Activated gamma-delta T cell (primary cell): Measurements from ENCODE around the gene BMX.

Source experiments
- DNase-seq: peaks from one replicate; lab custom pipeline; 2025; lab: John Stamatoyannopoulos, UW

BMX gene

DNA sequence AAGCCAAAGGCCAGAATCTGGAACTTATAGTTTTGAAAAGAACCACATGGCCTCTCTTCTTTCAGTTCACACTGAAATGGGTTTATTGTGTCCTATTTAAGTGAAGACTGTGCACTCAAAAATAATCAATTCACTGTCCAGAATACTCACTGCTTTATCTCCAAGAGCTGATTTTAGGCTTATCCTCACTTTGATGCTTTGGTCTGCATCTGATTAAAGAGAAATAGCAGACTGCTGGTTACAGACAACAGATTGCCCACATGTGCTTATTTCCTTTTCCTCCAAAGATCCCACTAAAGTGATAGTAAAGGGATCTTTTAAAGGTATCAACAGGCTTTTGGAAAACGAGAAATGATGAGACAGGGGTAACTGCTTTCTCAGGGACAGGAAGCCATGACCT is 69.5 kb downstream of the BMX start:
- DNase-seq: no peak

DNA sequence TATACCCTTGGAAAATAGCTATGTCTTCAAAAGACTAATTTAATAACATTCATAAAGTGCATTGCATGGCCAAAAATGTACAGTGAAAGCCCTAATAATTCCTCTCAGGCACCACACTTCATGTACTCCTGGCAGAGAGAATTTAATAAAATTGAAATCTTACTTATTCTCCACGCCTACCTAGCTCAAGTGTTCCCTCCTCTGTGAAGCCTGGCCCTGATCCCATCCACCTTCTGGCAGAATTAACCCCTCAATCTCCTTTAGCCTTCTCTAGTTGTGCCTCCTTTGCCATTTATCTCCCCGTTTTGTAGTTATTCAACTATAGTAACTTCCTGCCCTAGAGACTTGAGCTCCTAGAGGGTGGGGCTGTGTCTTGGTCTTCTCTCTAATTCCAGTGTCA is 73.4 kb downstream of the BMX start:
- DNase-seq: no peak

DNA sequence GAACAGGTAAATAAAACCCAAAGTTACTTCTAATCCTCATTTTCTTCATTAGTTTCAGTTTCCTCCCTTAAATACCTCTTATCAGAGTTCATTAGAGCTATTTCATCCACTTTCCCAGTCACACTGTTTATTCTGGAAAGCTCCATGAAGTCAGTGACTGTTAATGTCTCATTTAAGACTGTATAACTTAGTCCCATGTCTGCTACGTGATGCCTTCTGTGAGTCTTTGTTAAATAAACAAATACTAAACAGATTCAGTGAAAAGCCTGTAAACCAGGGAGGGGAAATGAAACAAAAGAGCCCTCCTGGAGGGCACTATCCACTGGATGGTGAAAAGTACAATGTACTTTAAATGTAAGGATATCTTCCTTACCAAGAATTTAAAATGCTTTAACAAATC is 75.4 kb downstream of the BMX start:
- no peak for DNase-seq

DNA sequence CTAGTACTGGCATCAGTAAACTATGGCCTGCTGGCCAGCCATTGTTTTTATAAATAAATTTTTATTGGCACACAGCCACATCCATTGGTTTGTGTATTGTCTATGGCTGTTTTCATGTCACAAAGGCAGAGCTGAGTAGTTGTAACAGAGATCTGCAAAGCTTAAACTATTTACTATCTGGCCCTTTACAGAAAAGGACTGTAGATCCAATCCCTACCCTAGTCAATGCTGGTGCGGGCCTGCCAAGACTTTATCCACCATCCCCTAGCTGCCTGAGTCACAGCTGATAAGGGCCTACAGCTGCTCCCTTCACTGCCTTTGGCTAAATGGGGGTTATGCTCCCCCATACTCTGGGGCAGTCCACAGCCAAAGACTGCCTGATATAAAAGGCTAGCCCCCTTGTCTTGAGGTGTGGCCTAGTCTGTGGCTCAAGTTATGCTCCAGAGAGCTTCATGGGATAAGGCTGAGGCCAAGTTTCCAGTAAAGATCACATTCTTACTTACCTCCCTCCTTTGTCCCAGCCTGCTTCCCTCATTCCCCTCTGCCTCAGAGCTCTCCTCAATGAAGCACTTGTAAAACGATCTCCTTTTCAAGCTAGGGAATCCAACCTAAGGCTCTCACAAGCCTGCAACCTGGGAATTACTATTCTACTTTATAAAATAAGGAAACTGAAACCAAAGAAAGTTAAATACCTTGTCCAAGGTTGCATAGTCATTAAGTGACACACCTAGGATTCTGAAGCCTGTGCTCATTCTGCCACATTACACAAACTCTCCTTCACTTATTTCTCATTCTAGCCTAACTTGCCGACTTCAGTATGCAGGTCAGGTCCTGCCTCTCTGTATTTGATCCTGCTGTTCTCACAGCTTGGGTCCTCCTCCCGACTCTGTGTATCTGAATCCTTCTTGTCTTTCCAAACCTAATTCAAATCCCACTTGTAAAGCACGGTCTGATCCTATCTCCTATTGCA is 79.5 kb downstream of the BMX start:
- no peak for DNase-seq

DNA sequence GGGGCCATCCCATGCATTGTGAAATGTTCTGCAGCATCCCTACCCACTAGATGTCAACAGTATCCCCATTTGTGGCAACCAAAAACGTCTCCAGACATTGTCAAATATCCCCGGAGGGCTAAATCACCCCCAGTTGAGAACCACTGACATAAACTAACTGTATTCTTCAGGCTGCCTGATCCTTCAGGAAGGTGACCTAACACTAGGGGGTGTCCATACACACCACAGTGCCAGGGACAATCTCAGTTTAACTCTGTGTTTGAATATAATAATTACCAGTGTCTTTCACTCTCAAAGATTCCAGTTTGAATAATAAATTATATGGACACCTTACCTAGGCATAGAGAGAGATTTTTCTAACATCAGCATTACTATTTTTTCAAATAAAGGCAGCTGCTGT is 93.8 kb downstream of the BMX start:
- DNase-seq: no peak

DNA sequence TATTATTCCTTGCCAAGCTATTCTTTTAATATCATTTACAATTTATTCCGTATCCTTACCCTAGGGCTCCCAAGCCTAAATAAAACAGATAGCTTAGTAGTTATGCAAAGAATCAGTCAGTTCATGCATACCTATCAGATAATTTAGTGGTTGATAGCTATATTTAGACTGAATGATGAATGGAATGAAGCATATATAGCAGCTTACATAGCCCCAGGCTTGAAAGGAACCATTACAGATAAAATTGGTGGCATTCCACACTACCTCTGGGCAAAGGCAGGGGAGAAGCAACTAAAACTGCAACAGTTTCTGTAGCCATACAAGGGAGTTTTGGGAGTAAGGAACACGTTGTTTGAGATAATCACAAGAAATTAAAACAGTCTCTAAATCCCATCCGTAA is 97.4 kb downstream of the BMX start:
- DNase-seq: no peak

DNA sequence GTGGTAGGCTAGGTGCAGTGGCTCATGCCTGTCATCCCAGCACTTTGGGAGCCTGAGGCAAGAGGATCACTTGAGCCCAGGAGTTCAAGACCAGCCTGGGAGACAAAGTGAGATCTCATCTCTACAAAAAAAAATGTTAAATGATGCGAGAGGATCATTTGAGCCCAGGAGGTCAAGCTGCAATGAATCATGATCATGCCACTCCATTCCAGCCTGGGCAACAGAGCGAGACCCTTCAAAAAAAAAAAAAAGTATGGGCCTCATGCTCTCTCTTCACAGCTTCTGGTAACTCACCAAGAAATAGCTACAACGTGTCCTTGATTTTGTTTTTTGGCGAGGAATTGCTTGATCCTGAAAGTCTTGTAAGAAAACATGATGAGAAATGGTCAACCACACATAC is 98.9 kb downstream of the BMX start:
- no peak for DNase-seq

DNA sequence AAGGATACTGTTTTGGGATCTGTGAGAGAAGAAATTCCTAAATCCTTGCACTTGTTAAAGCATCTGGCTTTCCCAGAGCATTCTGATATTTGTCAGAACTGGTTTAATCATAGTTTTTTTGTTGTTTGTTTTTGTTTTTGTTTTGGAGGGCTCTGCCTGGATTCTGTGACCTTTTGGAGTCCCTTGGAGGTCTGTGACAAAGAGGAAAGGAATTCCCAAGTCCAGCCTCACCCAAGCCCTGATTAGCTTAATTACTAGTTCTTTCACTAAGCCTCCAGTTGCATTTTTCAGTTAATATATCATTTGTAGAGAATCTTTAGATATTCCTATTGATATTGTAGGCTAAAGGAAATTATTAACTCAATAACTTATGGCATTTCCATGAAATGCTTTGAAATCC is 99.4 kb downstream of the BMX start:
- no peak for DNase-seq

DNA sequence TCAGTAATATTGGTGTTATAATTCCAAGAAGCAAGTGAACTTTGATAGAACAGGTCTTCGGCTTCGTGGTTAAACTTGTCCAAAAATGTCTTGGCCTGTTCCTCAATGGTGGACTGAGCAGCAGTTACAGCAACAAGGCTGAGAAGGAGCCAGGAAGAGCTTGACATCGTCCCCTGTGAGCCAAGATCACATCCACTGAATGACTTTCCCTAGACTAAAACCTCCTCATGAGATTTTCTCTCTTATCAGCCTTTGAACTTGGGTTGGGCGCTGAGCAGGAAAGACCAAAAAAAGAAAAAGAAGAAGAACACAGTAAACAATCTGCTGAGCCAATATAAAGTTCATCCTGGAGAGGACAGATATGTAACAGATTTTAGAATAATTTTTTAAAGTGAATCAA is 100.1 kb downstream of the BMX start, which contains the start of gene ACE2:
Gene ACE2, minus strand, starts transcription at position 216 of the 400 bp plus-strand sequence. Its CDS starts 49 bp downstream, at position 167.
- no peak for DNase-seq

DNA sequence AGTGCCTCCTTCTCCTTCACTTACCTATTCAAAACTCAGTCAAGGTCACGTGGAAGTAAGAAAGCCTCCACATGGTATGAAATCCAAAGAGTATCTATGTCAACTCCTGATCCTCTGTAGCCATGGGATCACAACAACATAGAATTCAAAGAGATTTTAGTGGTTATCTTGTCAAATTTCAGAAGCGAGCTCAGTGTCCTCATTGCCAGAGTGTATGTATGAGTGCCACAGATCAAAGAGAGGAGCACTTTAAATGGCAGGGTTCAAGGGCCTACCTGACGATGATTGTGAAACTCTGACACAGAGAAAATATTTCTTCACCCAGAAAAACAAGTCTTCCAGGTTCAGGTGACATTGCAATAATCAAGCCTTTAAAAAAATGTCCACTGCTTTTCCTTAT is 101.3 kb downstream of the BMX start:
- DNase-seq: no peak

DNA sequence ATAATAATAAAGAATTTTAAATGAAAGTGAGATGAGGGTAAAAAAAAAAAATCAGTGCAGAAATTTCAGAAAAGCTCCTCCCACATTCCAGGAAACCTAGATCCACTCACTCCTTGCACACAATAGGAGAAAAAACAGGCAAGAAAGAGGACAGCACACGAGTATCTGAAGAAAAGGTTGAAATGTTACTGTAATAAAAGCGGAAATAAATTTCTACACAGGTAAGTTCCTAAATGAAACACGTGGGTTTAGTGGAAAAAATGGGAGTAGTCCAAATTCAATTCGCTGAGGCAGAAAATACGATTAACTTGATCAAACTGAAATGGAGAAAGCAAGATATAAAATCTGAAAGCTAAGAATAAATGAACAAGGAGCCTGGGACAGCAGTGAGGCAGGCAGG is 102.2 kb downstream of the BMX start:
- DNase-seq: no peak

DNA sequence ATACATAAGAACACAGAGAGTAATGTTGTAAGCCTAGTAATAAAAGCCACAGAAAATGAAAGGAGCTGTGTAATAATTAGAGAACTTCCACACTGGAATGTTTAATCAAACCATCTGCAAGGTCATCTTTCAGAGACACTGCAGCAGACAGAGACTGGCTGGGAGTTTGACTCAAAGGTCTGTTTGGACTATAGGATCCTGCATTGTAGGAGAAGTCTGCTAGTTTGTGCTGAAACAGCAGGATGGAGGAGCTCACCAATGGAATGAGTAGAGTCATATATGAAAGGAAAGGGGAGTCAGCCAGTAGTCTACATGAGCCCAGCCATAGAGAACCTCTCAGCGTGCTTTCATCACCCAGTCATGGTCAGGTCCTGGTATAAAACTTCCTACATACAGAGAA is 104.6 kb downstream of the BMX start:
- no peak for DNase-seq
